Hepatocyte (in vitro differentiated cells): Measurements from ENCODE around the gene MTF1. TPM values are rescaled to one million over a fixed set of nuclear protein-coding genes. Genes with fewer than 3 reads are reported as not detected.

Experiments used
- DNase-seq: peaks from one replicate; pipeline ENCODE4 v3.0.0-alpha.2; 2016; ENCODE audit warnings: low spot score
- H2AFZ ChIP-seq: fragments of 200-600 bp; sonication (generic); 2 replicates; pipeline ENCODE4 v1.6.0; 2016; ENCODE audit warnings: antibody characterized with exemption, mild to moderate bottlenecking
- H3K27ac ChIP-seq: fragments of 200-600 bp; sonication (generic); 2 replicates; pipeline ENCODE4 v1.5.1; 2016; ENCODE audit warnings: mild to moderate bottlenecking
- H3K27me3 ChIP-seq: fragments of 200-600 bp; sonication (generic); 2 replicates; pipeline ENCODE4 v1.6.1; 2016
- H3K36me3 ChIP-seq: fragments of 200-600 bp; sonication (generic); replicated peaks from 2 replicates; pipeline ENCODE4 v1.5.1; 2016; ENCODE audit warnings: low read depth; ENCODE audit not compliant: insufficient read depth
- H3K4me1 ChIP-seq: fragments of 200-600 bp; sonication (generic); 2 replicates; pipeline ENCODE4 v1.5.1; 2016; ENCODE audit warnings: mild to moderate bottlenecking, moderate library complexity; ENCODE audit not compliant: insufficient read depth
- H3K4me2 ChIP-seq: fragments of 200-600 bp; sonication (generic); 2 replicates; pipeline ENCODE4 v1.6.0; 2016
- H3K4me3 ChIP-seq: fragments of 200-600 bp; sonication (generic); 2 replicates; pipeline ENCODE4 v1.5.1; 2016; ENCODE audit warnings: mild to moderate bottlenecking
- H3K79me2 ChIP-seq: fragments of 200-600 bp; sonication (generic); 2 replicates; pipeline ENCODE4 v1.6.0; 2017; ENCODE audit warnings: mild to moderate bottlenecking
- H3K9me2 ChIP-seq: fragments of 200-600 bp; sonication (generic); replicated peaks from 2 replicates; pipeline ENCODE4 v1.6.0; 2017; ENCODE audit warnings: mild to moderate bottlenecking; ENCODE audit not compliant: insufficient read depth
- H3K9me3 ChIP-seq: fragments of 200-600 bp; sonication (generic); 2 replicates; pipeline ENCODE4 v1.5.1; 2016; ENCODE audit warnings: low read depth, mild to moderate bottlenecking
- H4K20me1 ChIP-seq: fragments of 200-600 bp; sonication (generic); 2 replicates; pipeline ENCODE4 v1.6.0; 2016; ENCODE audit warnings: mild to moderate bottlenecking; ENCODE audit not compliant: insufficient read depth, poor library complexity, severe bottlenecking
- CTCF ChIP-seq: fragments of 200-600 bp; sonication (generic); IDR thresholded peaks from 2 replicates; pipeline ENCODE4 v1.5.1; 2016; ENCODE audit warnings: antibody characterized with exemption, mild to moderate bottlenecking; ENCODE audit not compliant: poor library complexity
- EZH2 ChIP-seq: fragments of 200-600 bp; sonication (generic); IDR thresholded peaks from 2 replicates; pipeline ENCODE4 v1.6.1; 2016; ENCODE audit warnings: antibody characterized with exemption, mild to moderate bottlenecking, borderline replicate concordance
- EZH2phosphoT487 ChIP-seq: fragments of 200-600 bp; sonication (generic); IDR thresholded peaks from one replicate; pipeline ENCODE4 v1.6.1; 2018; ENCODE audit warnings: antibody characterized with exemption, mild to moderate bottlenecking, low read depth, moderate library complexity; ENCODE audit not compliant: unreplicated experiment, severe bottlenecking
- WGBS: methylation state at CpG from one replicate; pipeline ENCODE4 v1.1.6; 2016; ENCODE audit warnings: low lambda C conversion rate; ENCODE audit errors: missing lambda C conversion rate; 5-methylcytosine and 5-hydroxymethylcytosine counted together
- polyA plus RNA-seq: library from polyadenylated mRNA; unstranded; fragments of >200 nt; fragmentation: Nextera tagmentation; extraction: Ambion mirVana; gene quantifications from 2 replicates; pipeline ENCODE4 v1.2.1, GENCODE V29; 2016
- total RNA-seq: library from RNA; depleted of rRNA; stranded (reverse); fragments of >200 nt; gene quantifications from 2 replicates; pipeline ENCODE4 v1.2.3, GENCODE V29; 2014

The MTF1 gene
- total and polyA plus RNA-seq, 2 experiments from 2014 or later = 5.0 to 5.1 TPM

GRCh38 chr1:37811027-37811655 is 48.3 kb downstream of the MTF1 start:
- peak; percentile 89 for DNase-seq
- no peak for TF ChIP-seq EZH2
- TF ChIP-seq CTCF = peak; percentile 73
- TF ChIP-seq EZH2phosphoT487 = no peak
- H3K36me3 ChIP-seq = no peaks in the 10 kb centered on the region
- no peak overlapping the region for H2AFZ ChIP-seq
- no peak overlapping the region for H3K27ac ChIP-seq
- peaks cover 27% of the 10 kb centered on the region for H3K79me2 ChIP-seq
- H3K4me1 ChIP-seq = peaks cover 15% of the 10 kb centered on the region
- H3K27me3 ChIP-seq = no peaks in the 10 kb centered on the region
- 37% methylated on average over 7 of the region's 7 CpGs for WGBS
- H3K9me3 ChIP-seq = no peaks in the 10 kb centered on the region
- peaks cover 12% of the 10 kb centered on the region for H4K20me1 ChIP-seq
- H3K4me3 ChIP-seq = no peak overlapping the region
- no peaks in the 10 kb centered on the region for H3K9me2 ChIP-seq
- no peak overlapping the region for H3K4me2 ChIP-seq

- Histone ChIP-seq H3K27ac (no peak overlapping the region), H3K4me1 (peaks cover 15% of the 10 kb centered on the region), H3K4me3 (no peak overlapping the region), H3K27me3 (no peaks in the 10 kb centered on the region), H3K9me2 (no peaks in the 10 kb centered on the region), H3K36me3 (no peaks in the 10 kb centered on the region), H4K20me1 (peaks cover 17% of the 10 kb centered on the region), H3K79me2 (peaks cover 32% of the 10 kb centered on the region), H2AFZ (no peak overlapping the region), H3K9me3 (no peaks in the 10 kb centered on the region), H3K4me2 (no peak overlapping the region)
- TF ChIP-seq EZH2 (no peak), EZH2phosphoT487 (no peak), CTCF (no peak)
- DNase-seq = no peak
- 92% methylated on average over 2 of the region's 2 CpGs for WGBS
Measured at GRCh38 chr1:37809942-37810341, 49.5 kb downstream of the MTF1 start.

DNA sequence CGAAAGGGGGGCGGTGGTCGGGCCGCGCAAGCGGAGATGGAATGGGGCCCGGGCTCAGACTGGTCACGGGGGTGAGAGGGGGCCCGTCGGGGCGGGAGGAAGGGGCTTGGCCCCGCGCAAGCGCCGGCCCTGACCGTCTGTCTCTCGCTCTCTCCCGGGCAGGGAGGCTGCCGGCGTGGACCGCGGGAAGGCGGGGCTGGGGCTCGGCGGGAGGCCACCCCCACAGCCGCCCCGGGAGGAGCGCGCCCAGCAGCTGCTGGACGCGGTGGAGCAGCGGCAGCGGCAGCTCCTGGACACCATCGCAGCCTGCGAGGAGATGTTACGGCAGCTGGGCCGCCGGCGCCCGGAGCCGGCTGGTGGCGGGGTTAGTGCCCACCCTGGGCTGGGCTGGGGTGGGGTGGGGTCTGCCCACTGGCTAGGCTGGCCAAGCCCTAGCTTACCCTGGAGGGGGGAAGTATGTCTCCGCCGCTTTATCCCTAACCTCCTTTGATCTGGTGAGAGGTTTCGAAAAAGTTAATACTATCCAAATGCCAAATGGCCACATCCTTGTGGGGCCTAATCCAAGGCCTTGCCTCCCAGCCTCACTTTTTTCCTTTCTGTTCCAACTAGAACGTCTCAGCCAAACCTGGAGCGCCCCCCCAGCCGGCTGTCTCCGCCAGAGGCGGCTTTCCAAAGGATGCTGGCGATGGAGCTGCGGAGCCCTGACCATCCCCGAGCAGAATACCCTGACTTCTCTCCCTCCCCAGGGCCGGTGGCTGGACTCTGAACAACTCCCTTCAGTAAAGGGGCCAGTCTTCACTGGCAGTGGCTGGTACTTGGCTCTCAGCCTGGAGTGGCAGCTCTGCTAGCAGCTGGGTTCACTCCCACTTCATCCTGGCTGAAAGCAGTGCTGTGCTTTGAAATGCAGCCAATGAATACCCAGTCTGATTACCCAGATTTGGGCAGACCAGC is 50.7 kb downstream of the MTF1 start:
- no peaks in the 10 kb centered on the region for H3K9me2 ChIP-seq
- peaks cover 17% of the 10 kb centered on the region for H4K20me1 ChIP-seq
- peak overlapping the region; percentile 97 for H3K4me2 ChIP-seq
- WGBS = 3% methylated on average over 16 of the region's 54 CpGs
- peaks cover 15% of the 10 kb centered on the region for H3K4me1 ChIP-seq
- H3K9me3 ChIP-seq = no peaks in the 10 kb centered on the region
- H3K27me3 ChIP-seq = no peaks in the 10 kb centered on the region
- no peak for TF ChIP-seq EZH2phosphoT487
- no peak for TF ChIP-seq EZH2
- no peak for TF ChIP-seq CTCF
- peak; percentile 90 for DNase-seq
- H2AFZ ChIP-seq = peak overlapping the region; percentile 41
- H3K4me3 ChIP-seq = peak overlapping the region; percentile 54
- peaks cover 32% of the 10 kb centered on the region for H3K79me2 ChIP-seq
- no peaks in the 10 kb centered on the region for H3K36me3 ChIP-seq
- peak overlapping the region; percentile 96 for H3K27ac ChIP-seq
